GM18499 (cell line): ENCODE data around the gene SORCS2.
A peak's percentile ranks its signal among the peaks of the same experiment; 100 is the strongest.

Experiments used
- ATAC-seq: cut with Tn5 transposase; IDR thresholded peaks from one replicate; pipeline ENCODE4 v1.9.1; 2021; ENCODE audit warnings: moderate number of reproducible peaks; ENCODE audit not compliant: insufficient read depth, unreplicated experiment

The SORCS2 gene

GRCh38 chr4:7239844-7240243, 47.5 kb downstream of the SORCS2 start:
- no peak for ATAC-seq

DNA sequence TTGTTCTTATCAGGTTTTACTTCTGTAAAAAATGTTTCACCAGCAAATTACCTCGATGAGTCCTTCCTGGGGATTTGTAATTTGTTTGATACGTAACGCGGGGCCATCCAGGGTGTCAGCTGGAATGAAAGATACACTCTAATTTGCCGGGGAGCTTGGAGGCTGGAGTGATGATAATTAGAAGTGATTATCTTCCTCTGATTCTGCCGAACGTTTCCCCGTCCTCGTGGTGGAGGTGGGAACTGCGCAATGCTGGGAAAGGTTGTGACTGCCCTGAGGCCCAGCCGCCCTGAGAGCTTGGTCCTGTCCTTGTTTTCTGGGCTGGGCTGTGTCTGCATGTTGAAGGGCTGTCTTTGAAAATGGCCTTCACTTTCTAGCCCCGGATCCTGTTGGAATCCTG, 48.0 kb downstream of the SORCS2 start:
- ATAC-seq: no peak

- ATAC-seq: no peak
These were observed 49.3 kb downstream of the SORCS2 start for GRCh38 chr4:7241597-7242125.

GRCh38 chr4:7242766-7243165, 50.4 kb downstream of the SORCS2 start:
- ATAC-seq: no peak

GRCh38 chr4:7243609-7244330, 51.4 kb downstream of the SORCS2 start:
- ATAC-seq: no peak

DNA sequence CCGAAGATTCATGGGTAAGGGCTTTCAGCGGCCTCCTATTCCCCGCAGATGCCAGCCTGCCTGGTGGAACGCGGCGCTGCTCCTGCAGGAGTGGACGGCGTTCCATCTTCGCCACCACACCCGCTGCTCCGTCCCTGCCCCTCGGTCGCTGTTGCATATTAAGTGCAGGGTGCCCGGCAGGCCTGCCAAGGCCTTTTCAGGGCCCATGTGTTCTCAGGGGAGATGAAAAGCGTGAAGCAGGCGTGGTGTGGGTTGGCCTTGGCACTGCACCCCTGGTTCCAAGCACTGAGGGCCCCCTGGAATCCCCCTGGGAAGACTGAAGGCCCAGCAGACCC, 52.0 kb downstream of the SORCS2 start:
- ATAC-seq: no peak

DNA sequence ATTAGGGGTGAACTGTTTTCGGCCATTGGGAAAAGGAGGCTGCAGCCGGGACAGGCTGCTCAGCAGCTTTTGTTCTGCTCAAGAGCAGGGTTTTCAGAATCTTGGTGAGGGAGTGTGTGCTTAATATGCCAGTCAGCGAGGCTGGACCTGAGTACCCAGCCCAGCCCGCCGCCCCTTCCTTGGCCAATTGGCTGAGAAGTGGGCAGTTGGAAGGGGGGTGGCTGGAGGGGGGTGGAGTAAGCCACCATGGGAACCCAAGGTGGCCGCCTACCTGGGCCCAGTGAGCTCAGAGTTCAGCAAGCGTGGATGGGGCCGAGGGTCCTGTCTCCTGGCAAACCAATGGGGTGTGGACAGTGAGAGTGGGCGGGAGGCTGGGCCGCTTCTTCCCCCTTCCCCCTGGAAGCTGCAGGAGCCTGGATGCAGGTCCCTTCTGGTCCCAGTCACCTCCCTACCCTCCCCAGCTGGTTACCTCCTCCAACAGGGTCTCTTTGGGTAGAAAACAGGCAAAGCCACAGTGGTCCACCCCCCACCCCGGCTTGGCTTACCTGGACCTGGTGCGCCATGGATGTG, 52.5 kb downstream of the SORCS2 start:
- no peak for ATAC-seq

DNA sequence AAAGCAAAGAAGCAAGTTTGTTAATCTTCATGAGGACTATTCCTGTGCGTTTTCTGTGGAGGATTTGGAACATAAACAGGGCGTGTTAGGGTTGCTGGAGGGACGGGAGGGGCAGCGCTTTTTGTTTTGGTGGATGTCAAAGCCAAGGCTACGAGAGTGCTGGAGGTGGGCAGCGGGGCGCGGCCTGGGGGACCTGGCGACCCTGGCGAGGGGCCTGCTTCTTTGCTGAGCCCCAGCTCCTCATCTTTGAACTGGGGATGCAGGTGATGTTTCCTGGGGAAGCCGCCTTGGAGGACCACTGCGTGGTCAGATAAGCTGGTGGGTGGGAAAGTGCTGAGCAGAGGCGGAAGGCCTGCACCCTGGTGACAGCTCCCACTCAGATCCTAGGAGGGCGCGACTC, 55.2 kb downstream of the SORCS2 start:
- ATAC-seq: no peak

GRCh38 chr4:7247946-7248345, 55.6 kb downstream of the SORCS2 start:
- ATAC-seq: no peak

DNA sequence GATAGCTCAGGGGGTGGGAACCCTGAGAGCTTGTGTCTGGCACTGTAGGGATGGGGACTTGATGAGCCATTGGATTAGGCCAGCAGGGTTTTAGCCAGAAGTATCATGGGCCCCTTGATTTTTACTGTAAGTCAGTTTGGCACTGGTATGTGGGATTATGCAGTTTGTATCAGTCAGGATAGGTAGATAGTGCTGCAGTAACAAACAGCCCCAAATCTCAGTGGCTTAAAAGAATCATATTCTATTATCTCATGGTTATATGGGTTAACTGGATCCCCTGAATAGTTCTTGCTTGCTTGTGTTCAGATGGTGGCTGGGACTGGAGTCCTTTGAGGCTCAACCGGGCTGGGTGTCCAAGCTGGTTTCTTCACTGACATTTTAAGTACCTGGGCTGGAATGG, 56.5 kb downstream of the SORCS2 start:
- ATAC-seq: no peak

DNA sequence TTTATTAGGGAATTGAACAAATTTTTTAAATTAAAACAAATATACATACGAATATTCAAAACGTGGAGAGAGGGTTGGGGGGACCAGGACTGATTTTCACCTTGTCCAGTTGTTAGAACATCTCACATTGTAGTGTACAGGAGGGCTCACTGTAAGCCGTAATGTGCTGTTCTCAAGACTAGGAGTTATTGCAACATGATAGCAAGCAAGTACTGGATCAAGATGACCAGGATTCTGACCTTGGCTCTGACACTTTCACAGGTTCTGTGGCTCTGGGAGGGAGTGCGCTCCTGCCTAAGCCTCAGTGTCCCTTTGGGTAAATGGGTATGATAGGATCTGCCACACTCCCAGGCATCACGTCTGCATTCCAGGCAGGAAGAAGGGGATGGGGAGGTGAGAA, 59.0 kb downstream of the SORCS2 start:
- ATAC-seq: no peak

- ATAC-seq: no peak
These were observed 59.7 kb downstream of the SORCS2 start for GRCh38 chr4:7252051-7252450.

DNA sequence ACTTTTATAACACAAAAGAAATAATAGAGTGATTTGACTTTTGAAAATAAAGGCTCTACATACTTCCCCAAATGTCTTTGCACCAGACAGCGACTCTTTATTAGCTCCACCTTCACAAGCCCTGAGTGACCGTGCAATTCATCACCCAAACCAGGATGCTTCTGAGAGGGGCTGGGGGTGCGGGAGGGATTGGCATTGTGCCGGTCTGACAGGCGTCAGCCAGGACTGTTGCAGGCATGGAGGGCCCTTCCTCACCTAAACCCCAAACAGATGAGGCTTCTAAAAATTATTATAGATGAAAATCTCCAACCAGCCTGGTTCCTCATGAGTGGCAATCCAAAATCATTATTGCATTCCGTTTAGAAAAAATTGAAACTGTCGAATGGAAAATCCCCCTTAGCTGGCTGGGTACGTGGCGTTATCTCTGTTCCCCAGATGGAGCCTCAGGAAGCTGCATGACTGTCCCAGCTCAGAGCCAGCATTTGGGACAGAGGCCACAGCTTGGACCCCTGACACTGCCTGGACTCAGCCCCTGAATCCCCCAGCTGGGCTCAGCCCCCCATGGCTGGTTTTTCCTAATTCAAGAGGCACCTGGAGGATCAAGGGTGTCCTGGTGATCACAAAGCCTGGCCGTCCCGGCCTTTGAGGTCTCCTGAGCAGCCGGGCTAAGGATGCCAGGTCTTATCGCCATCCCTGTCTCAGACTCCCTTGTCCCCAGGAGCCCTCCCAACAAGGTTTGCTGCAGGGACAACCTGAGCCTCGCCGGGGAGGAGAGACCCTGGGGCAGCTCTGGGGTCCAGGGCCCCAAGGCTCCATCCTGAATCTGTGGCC, 60.4 kb downstream of the SORCS2 start:
- no peak for ATAC-seq

- no peak for ATAC-seq
These were observed 61.0 kb downstream of the SORCS2 start for GRCh38 chr4:7253341-7253700.

DNA sequence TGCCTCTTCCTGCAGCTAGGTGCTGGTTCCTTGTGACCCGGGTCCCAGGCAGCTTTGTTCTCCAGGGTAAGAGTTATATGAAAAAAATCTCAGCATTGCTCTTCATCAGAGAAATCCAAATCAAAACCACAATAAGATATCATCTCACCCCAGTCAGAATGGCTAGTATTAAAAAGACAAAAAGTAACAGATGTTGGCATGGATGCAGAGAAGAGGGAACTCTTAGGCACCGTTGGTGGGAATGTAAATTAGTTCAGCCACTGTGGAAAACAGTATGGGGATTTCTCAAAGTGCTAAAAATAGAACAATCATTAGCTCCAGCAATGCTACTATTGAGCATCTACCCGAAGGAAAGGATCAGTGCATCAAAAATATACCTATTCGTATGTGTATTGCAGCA, 61.5 kb downstream of the SORCS2 start:
- no peak for ATAC-seq

DNA sequence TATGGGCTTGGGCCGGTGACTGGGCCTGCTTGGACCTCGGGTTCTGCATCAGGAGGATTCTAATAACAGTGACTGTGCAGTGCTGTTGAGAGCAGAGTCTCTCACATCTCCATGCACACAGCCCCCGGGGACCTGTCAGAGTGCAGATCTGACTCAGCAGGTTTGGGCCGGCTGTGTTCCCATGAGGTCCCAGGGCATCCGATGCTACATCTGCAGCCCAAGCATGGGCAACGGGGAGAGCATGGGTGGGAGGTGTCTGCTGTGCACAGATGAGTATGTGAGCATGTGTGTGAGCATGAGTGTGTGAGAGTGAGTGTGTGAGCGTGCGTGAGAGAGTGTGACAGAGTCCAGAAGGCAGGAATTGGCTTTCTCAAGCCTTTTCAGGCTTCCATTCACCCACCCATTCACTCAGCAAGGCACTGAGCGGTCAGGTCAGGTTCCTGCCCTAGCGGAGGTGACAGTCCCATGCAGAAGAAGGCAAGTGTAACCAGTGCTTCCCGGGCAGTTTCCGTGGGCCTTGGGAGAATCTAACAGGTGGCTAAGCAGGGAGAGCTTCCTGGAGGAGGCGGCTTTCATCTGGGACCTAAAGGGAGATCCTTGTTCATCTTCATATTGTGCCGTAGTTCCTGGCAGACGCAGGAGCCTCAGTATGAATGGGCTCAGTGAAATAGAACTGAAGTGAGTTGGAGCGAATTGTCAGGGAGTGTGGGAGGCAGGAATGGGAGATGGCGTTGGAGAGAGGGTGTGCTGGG, 62.6 kb downstream of the SORCS2 start:
- peak; percentile 90 for ATAC-seq

DNA sequence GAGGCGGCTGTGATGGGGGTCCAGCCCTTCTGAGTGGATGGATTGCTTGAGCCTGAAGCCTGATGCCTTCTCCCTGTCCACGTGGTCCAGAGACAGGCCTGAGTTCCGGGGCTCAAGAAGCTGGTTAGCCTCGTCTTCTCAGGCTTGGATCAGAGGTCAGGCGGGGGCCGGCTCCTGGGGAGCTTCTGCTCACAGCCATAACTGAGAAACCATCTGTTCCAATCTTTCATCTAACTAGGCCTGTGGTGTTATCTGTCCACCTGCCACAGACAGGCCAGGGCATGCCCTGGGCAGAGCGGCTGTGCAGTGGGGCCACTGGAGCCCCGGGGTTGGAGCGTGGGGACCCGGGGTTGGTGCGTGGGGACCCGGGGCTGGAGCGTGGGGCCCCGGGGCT, 63.1 kb downstream of the SORCS2 start:
- no peak for ATAC-seq

- ATAC-seq: no peak
These were observed 63.7 kb downstream of the SORCS2 start for GRCh38 chr4:7255996-7256395.

DNA sequence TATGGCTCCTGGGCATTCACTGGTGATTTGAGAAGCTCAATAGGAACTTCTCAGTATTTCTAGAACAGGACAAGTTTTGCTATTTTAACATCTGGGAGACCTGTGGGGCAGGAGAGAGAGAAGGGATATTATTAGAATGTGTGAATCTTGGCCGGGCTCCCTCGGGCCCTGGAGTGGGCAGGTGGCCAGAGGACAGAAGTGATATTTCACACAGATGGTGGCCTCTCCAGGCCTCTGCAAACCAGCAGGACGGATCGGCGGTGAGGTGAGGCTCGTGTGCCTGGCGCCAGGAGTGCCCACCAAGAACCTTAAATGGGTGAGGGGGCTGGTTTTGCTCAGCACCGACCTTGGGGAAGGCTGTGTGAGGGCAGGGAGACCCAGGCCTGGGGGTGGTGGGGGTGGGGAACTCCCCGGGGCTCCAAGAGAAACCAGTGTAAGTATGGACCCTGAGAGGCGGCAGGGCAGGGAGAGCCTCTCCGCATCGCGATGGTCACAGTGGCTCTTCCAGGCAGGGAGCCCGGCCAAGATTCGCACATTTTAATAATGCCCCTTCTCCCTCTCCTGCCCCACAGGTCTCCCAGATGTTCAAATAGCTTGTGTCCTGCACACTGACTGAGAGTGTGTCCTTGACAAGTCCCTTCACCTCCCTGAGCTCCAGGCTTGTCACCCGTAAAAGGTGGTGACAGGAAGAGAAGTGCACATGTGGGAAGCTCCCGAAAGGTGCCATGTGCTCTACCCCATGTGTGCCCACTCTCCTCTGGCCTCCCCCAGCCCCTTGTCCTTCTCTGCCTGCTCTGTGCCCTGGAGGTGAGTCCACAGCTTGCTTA, 64.9 kb downstream of the SORCS2 start:
- ATAC-seq: no peak

DNA sequence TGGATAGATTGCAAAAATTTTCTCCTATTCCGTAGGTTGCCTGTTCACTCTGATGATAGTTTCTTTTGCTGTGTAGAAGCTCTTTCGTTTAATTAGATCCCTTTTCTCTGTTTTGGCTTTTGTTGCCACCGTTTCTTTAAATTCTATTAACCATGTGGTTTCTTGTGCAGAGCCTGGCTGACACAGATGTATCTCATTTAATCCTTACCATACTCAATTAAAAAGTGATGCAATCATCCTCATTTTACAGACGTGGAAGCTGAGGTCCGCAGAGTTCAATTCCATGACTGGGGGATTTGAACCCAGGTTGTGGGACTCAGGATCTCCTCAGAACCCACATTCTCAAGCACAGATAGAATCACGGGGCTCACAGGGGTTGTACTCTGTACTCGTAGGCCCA, 66.7 kb downstream of the SORCS2 start:
- no peak for ATAC-seq
